ENCODE data around the gene FAM83D. TPM values are rescaled to one million over a fixed set of nuclear protein-coding genes. Genes with fewer than 3 reads are reported as not detected.

Gene FAM83D
- total and polyA plus RNA-seq, 2 of the 8 experiments (the other 6 are each of a cell fraction or from before 2014, with no cell fraction given), result 60.9 to 62.6 TPM

- H3K79me2 ChIP-seq (ENCODE audit: control insufficient read depth in 1 of 2, insufficient read depth in 2 of 2, low read length in 2 of 2), result peaks cover 0 to 23% of the 10 kb centered on the region in 2 experiments; a peak in 2 of 4 replicates
- no peaks in the 10 kb centered on the region for H3K27me3 ChIP-seq (replicated peaks in 1 of 4; ENCODE audit: control insufficient read depth in 3 of 4, extremely low read depth in 1 of 4, insufficient read depth in 3 of 4, low read length in 3 of 4)
- H2BK20ac ChIP-seq (ENCODE audit: low read length), result no peak overlapping the region
- no peak overlapping the region for H3K14ac ChIP-seq (ENCODE audit: insufficient read length)
- H4K8ac ChIP-seq (ENCODE audit: extremely low read depth, insufficient read depth, low read length), result no peak overlapping the region
- no peak overlapping the region for H3K23ac ChIP-seq (ENCODE audit: insufficient read length)
- no peak overlapping the region; a peak in 1 of 7 replicates for H3K9ac ChIP-seq (replicated peaks in 1 of 4; ENCODE audit: extremely low read depth in 1 of 4, low read depth in 3 of 4, low read length in 3 of 4)
- no peak overlapping the region for H3K4me2 ChIP-seq (ENCODE audit: insufficient read depth in 1 of 2, low read depth in 2 of 2, low read length in 2 of 2)
- CTCF ChIA-PET (ENCODE audit: partially characterized antibody), result no interaction called here
- DNase-seq (ENCODE audit: low read depth in 1 of 2, low spot score in 2 of 2) (no peak), FAIRE-seq (no peak)
- H2BK120ac ChIP-seq (replicated peaks; ENCODE audit: low read depth, low read length), result no peak overlapping the region
- WGBS, 2 experiments (ENCODE audit: extremely low coverage in 1 of 2, insufficient coverage in 1 of 2, insufficient read length in 1 of 2, insufficient replicate concordance in 2 of 2, low coverage in 1 of 2, low lambda C conversion rate in 2 of 2, missing lambda C conversion rate in 1 of 2), result 94% methylated on average over 3 of the region's 3 CpGs; no CpG with 5 or more reads in 1 of the 2 experiments
- H2AK5ac ChIP-seq (ENCODE audit: low read depth, low read length), result no peak overlapping the region
- POLR2A ChIA-PET (ENCODE audit: partially characterized antibody), result interaction anchor here (1.2 kb wide), 1 partner anchor 17 kb away, joined by 5 read pairs; the partner anchor contains the start of gene DHX35
- no peak overlapping the region for H2BK12ac ChIP-seq (ENCODE audit: low read depth, low read length)
- H2AFZ ChIP-seq (ENCODE audit: low read length), result no peak overlapping the region
- H4K20me1 ChIP-seq (replicated peaks in 1 of 2; ENCODE audit: control insufficient read depth in 1 of 2, insufficient read depth in 2 of 2, low read length in 2 of 2), result peaks cover 9 to 11% of the 10 kb centered on the region in 2 experiments
- H3K4me1 ChIP-seq (replicated peaks in 1 of 4; ENCODE audit: control insufficient read depth in 3 of 4, insufficient read depth in 4 of 4, low read length in 3 of 4), result 0 out of 7 replicates have a peak, but pooled peaks cover 0 to 3% (median 0%) of the 10 kb centered on the region in 4 experiments
- H3K36me3 ChIP-seq (ENCODE audit: control insufficient read depth in 2 of 4, insufficient read depth in 4 of 4, low read length in 3 of 4), result peaks cover 20 to 74% (median 49%) of the 10 kb centered on the region in 4 experiments
- H3K23me2 ChIP-seq (ENCODE audit: low read depth, low read length), result no peaks in the 10 kb centered on the region
- H3K18ac ChIP-seq (ENCODE audit: extremely low read depth, low read length), result no peak overlapping the region
- no peak overlapping the region for H3K56ac ChIP-seq (replicated peaks; ENCODE audit: insufficient read length, low read depth, low read length)
- no peak overlapping the region for H2BK5ac ChIP-seq (ENCODE audit: low read depth, low read length)
- H3K4me3 ChIP-seq (ENCODE audit: extremely low read depth in 1 of 4, insufficient read depth in 2 of 4, low read depth in 3 of 4, low read length in 4 of 4), result no peak overlapping the region
- no peaks in the 10 kb centered on the region for H3K9me3 ChIP-seq (ENCODE audit: insufficient read depth in 2 of 2, low read depth in 1 of 2, low read length in 1 of 2)
- H2BK15ac ChIP-seq (ENCODE audit: low read length), result no peak overlapping the region
- no peak overlapping the region for H4K5ac ChIP-seq (ENCODE audit: insufficient read length, low read depth, low read length)
- no peak overlapping the region for H4K91ac ChIP-seq (replicated peaks; ENCODE audit: insufficient read length, low read length)
- no peak overlapping the region for H3K27ac ChIP-seq (ENCODE audit: low read depth, low read length)
- no peak overlapping the region for H3K4ac ChIP-seq (replicated peaks; ENCODE audit: insufficient read length, low read depth, low read length)
- H3K79me1 ChIP-seq (ENCODE audit: low read depth, low read length), result peaks cover 9% of the 10 kb centered on the region
- no peak for TF ChIP-seq YY1 (IDR thresholded peaks at IDR 0.05; ENCODE audit: low read depth, low read length)
- TF ChIP-seq, protein P1, sequence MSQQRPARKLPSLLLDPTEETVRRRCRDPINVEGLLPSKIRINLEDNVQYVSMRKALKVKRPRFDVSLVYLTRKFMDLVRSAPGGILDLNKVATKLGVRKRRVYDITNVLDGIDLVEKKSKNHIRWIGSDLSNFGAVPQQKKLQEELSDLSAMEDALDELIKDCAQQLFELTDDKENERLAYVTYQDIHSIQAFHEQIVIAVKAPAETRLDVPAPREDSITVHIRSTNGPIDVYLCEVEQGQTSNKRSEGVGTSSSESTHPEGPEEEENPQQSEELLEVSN (IDR thresholded peaks at IDR 0.05), result no peak
- no peak for TF ChIP-seq TEAD4 (IDR thresholded peaks at IDR 0.05; ENCODE audit: low read depth, low read length)
- no peak for TF ChIP-seq EZH2 (IDR thresholded peaks at IDR 0.05; ENCODE audit: low read depth, low read length, severe bottlenecking)
- TF ChIP-seq ATF2 (IDR thresholded peaks at IDR 0.05; ENCODE audit: low read length), result no peak
- TF ChIP-seq TBP (IDR thresholded peaks at IDR 0.05; ENCODE audit: low read depth, low read length), result no peak
- TF ChIP-seq EP300 (IDR thresholded peaks at IDR 0.05; ENCODE audit: borderline replicate concordance in 1 of 2, low read depth in 2 of 2, low read length in 2 of 2), result no peak
- no peak for TF ChIP-seq RBBP5 (IDR thresholded peaks at IDR 0.05; ENCODE audit: borderline replicate concordance, low read depth, low read length)
- TF ChIP-seq EGR1 (IDR thresholded peaks at IDR 0.05; ENCODE audit: borderline replicate concordance, low read depth, low read length), result no peak
- TF ChIP-seq RAD21 (IDR thresholded peaks at IDR 0.05 in 1 of 2, conservative IDR thresholded peaks at IDR 0.05 in 1 of 2; ENCODE audit: low read depth in 2 of 2, low read length in 2 of 2), result no peak
- TF ChIP-seq CBX5 (IDR thresholded peaks at IDR 0.05; ENCODE audit: low read depth, low read length), result no peak
These were observed 18.8 kb downstream of the FAM83D start for GRCh38 chr20:38945012-38945411.
